Measurements from ENCODE around the gene CHST15. TPM values are rescaled to one million over a fixed set of nuclear protein-coding genes. Genes with fewer than 3 reads are reported as not detected.

Gene CHST15
- total and polyA plus RNA-seq, 2 of the 4 experiments (the other 2 are of a cell fraction): 0.14 to 0.18 TPM

DNA sequence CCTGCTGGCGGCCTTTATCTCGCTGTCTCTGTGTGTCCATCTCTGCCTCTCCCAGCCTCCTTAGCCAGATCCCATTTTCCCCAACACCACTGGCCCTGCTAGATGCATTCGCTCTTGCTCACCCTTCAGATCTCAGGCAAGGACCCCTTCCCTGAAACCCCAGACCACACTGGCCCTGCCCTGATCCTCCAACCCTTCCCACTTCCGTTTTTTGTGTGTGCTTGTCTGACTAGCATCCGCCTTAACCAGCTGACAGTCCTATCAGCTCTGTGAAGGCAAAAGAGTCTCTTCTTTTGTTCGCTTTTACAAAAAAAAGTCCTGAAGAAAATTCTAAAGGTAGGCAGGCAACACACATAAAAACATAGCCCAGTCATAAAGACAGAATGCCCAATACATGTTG is 28.7 kb downstream of the CHST15 start:
- no peak overlapping the region for H2AK9ac ChIP-seq (replicated peaks; ENCODE audit: low read depth, low read length, poor library complexity)
- in situ Hi-C loops (cut with MboI; ENCODE audit: low sequenced_read_pairs): no loop called here
- H3K79me1 ChIP-seq (ENCODE audit: low read depth in 1 of 2, low read length in 2 of 2): no peaks in the 10 kb centered on the region
- no peak overlapping the region for H3K9ac ChIP-seq (ENCODE audit: low read depth, low read length)
- intact Hi-C loops (cut with micrococcal nuclease): no loop called here
- no peak overlapping the region for H3K14ac ChIP-seq (replicated peaks; ENCODE audit: low read depth, low read length)
- H3K23ac ChIP-seq (ENCODE audit: low read depth, low read length): no peak overlapping the region
- DNase-seq (no peak), ATAC-seq (ENCODE audit: low read depth) (no peak)
- H2BK15ac ChIP-seq (ENCODE audit: low read depth, low read length): no peak overlapping the region
- no peaks in the 10 kb centered on the region for H3K4me1 ChIP-seq (ENCODE audit: control insufficient read depth, insufficient read depth, low read length)
- WGBS, 2 experiments (ENCODE audit: extremely low coverage in 2 of 2, insufficient read length in 1 of 2): 100% methylated on average over 1 of the region's 6 CpGs; no CpG with 5 or more reads in 1 of the 2 experiments
- dilution Hi-C loops (cut with HindIII; ENCODE audit: low sequenced_read_pairs, unreplicated experiment): no loop called here
- H3K4me3 ChIP-seq (ENCODE audit: insufficient read depth, low read depth, low read length): no peak overlapping the region
- no peak overlapping the region for H2BK5ac ChIP-seq (ENCODE audit: low read depth, low read length, poor library complexity, severe bottlenecking)
- TF ChIP-seq FOS (IDR thresholded peaks at IDR 0.05; ENCODE audit: low read depth, low read length): no peak
- no TSS peak for BruUV-seq (replicated peaks)
- H2AFZ ChIP-seq (replicated peaks; ENCODE audit: low read length, poor library complexity): no peak overlapping the region
- H2AK5ac ChIP-seq (ENCODE audit: low read depth, low read length): no peak overlapping the region
- peaks cover 9% of the 10 kb centered on the region for H3K9me3 ChIP-seq (ENCODE audit: control insufficient read depth, insufficient read depth, low read length)
- H3K27me3 ChIP-seq (ENCODE audit: control insufficient read depth, insufficient read depth, low read length): no peaks in the 10 kb centered on the region
- H2BK20ac ChIP-seq (ENCODE audit: low read depth, low read length): no peak overlapping the region
- no peak overlapping the region for H4K8ac ChIP-seq (ENCODE audit: low read depth in 2 of 2, low read length in 2 of 2)
- no peak overlapping the region for H2BK120ac ChIP-seq (ENCODE audit: low read depth, low read length)
- no peak overlapping the region for H3K56ac ChIP-seq (ENCODE audit: extremely low read depth, insufficient read depth, low read length)
- no peak overlapping the region for H3K4ac ChIP-seq (ENCODE audit: low read depth, low read length)
- ChIA-PET POLR2A (ENCODE audit: unreplicated experiment) (no interaction called here), CTCF (no interaction called here)
- no peak overlapping the region for H4K5ac ChIP-seq (ENCODE audit: low read depth, low read length)
- H4K91ac ChIP-seq (ENCODE audit: insufficient read depth, low read depth, low read length): no peak overlapping the region
- H3K36me3 ChIP-seq (ENCODE audit: control insufficient read depth, insufficient read depth, low read length): no peaks in the 10 kb centered on the region
- H3K27ac ChIP-seq (ENCODE audit: insufficient read depth, low read length): no peak overlapping the region
- H4K20me1 ChIP-seq (ENCODE audit: insufficient read depth, low read length): no peaks in the 10 kb centered on the region
- H3K4me2 ChIP-seq (ENCODE audit: low read depth, low read length): no peak overlapping the region
- H3K18ac ChIP-seq (ENCODE audit: low read depth, low read length): no peak overlapping the region
- no peaks in the 10 kb centered on the region for H3K9me1 ChIP-seq (ENCODE audit: insufficient read depth, low read length)

All from IMR-90 (cell line).